ENCODE results near the gene HOXD11.

HOXD11 gene

DNA sequence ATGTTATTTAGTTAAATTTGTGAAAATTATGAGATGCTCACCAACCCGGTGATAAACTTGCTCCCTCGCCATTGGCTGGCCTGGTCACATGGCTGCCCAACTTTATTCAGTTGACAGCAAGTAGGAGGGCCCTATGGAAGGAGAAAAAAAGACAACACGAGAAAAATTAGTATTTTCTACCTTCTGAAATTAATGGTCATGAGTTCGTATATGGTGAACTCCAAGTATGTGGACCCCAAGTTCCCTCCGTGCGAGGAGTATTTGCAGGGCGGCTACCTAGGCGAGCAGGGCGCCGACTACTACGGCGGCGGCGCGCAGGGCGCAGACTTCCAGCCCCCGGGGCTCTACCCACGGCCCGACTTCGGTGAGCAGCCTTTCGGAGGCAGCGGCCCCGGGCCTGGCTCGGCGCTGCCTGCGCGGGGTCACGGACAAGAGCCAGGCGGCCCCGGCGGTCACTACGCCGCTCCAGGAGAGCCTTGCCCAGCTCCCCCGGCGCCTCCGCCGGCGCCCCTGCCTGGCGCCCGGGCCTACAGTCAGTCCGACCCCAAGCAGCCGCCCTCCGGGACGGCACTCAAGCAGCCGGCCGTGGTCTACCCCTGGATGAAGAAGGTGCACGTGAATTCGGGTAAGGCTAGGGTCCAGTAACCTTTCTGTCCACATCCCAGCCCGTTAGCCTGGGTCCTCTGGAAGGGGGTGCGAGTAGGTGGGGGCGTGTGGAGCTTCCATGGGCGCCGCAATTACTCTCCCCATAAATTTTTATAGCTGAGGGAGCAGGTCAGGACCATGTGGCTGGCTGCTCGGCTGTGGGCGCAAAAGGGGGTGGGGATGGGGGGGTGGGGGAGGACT lies 44.6 kb downstream of the HOXD11 start, which contains the start of gene HOXD4:
Gene HOXD4, plus strand, starts transcription at position 109 of the 846 bp plus-strand sequence. Its CDS starts 84 bp downstream, at position 193.
- no peak for DNase-seq

DNA sequence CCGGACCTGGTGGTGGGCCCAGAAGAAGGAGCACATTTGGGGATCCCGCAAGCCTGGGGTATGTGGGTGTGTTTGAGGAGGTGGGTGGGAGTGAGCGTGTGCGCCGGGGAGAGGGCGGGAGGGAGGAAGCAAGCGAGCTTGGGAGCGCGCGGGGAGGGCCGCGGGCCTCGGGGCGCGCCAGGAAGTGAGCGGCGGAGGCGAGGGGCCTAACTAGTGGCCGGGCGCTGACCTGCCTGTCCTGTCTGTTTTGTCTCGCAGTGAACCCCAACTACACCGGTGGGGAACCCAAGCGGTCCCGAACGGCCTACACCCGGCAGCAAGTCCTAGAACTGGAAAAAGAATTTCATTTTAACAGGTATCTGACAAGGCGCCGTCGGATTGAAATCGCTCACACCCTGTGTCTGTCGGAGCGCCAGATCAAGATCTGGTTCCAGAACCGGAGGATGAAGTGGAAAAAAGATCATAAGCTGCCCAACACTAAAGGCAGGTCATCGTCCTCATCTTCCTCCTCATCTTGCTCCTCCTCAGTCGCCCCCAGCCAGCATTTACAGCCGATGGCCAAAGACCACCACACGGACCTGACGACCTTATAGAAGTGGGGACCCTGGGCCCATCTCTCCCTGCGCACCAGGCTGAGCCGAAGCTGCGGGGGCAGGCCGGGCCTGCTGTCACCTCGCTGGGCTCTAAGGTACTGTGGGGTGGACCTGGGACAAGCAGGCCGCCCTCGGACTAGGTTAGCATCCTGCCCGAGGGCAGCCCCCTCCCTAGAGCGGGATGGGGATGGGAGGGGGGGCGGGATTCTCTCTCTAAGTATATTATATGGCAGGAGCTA lies 45.5 kb downstream of the HOXD11 start:
- no peak for DNase-seq

DNA sequence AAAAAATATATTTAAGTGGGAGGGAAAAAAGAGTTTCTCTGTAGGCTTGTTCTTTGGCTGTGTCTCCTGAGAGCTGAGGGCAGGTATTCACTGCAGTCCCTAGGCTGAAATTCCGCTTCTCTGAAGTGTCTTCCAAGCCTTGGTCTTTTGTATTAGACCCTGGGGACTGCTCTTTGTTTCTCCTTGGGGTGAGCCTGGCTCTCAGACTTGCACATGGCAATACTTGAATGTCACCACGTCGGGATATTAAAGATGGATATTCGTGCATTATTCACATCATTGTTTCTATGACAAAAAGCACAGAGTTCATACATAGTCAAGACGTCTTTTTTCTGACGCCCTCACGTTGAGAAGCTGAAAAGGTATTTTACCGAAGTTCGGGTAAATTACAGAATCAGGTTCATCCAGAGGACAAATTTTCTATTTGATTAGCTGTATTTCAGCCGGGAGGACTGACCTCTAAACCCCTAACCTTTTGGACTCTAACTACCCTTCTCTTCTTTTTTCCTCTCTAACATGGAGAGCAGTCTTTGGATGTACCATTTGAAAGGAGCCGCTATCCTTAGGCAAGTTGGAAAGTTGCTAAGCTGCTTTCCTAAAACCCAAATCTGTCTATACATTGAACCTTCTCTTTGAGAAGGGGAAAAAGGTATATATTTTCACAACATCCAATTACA lies 47.6 kb downstream of the HOXD11 start:
- no peak for DNase-seq

DNA sequence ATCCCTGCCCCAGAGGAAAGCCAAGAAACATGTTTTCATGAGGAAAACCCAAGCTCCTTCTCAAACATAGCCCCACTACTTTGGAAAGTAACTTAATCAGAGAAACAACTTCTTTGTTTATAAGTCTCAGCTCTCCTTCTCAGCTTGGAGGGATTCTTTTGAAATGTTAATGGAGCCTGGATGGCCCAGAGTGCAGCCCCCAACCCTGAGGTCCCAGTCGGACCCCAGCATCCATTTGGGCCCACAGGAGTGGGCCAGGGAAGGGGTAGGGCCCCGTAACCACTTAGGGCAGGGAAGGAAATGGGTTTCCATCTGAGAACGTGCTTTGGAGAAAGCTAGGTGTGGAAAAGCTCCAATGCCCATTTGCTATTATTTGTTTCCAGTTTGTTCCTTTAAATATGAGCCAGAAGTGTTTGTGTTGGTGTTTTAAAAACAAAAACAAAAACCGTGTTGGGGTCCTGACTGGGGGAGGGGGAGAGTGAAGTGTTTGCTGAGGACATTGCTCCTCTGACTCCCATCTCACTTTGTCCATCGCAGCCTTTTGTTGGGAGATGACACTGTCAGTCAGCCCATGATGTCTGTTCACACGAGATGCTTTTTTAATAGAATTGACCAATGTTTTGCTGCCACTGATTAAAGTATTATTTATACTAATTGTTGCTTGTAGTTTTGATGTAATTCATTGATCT lies 48.4 kb downstream of the HOXD11 start:
- DNase-seq = no peak

DNA sequence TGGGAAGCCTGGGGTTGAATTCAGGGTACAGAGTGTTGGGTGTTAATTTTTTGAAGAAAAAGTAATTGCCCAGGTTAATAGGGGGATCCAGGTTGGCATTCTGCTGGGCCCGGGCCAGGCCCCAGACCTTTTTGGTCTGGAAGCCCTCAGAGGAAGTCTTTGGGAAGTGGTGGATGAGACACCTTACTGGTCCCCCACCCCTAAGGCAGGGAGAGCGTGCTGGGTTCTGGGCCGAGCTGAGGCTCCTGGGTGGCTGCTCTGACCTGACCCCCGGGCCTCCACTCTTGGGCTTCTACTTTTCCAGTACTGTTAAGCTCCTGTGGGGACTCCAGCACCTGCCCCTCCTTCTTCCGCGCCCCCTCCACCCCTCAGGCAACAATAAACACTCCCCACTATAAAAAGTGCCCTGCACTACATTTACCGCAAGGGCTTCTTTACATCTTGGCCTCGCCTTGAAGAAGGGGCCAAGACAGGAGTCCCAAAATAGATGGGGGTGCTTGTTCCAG lies 49.3 kb downstream of the HOXD11 start:
- DNase-seq = no peak

DNA sequence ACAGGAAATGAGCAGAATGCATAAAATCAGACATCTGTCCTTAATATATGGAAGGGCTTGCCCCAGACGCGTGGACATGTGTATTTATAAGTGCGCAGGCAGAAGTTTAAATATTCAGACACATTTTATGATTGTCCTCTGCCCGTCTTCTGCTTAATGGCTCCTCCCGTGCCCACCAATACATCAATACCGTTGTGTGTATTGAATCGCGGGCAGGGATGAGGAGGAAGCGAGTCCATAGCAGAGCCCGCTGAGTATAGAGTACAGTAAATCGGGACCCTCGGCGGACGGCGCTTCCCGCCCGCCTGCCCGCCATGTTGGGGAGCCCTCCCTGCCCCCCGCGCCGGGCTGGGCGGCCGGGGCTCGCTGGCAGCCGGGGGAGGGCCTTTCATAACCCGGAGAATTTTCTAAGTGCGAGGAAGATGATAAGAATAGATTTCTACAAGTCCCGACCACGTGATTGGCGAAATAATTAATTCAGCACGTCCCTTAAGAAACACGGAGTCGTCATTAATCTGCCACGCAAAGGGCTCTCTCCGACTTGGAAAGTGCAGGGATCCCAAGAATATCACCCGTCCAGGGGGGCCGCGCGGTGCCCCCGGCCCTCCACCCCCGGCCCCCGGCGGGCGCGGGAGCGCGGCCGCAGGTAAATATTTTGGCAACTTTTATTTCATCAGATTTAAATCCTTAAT lies 49.9 kb downstream of the HOXD11 start, which contains the start of gene HOXD3:
Gene HOXD3, plus strand, starts transcription at position 501 of the 692 bp plus-strand sequence. CDS start 11,808 bp downstream, outside the sequence.
- no peak for DNase-seq

DNA sequence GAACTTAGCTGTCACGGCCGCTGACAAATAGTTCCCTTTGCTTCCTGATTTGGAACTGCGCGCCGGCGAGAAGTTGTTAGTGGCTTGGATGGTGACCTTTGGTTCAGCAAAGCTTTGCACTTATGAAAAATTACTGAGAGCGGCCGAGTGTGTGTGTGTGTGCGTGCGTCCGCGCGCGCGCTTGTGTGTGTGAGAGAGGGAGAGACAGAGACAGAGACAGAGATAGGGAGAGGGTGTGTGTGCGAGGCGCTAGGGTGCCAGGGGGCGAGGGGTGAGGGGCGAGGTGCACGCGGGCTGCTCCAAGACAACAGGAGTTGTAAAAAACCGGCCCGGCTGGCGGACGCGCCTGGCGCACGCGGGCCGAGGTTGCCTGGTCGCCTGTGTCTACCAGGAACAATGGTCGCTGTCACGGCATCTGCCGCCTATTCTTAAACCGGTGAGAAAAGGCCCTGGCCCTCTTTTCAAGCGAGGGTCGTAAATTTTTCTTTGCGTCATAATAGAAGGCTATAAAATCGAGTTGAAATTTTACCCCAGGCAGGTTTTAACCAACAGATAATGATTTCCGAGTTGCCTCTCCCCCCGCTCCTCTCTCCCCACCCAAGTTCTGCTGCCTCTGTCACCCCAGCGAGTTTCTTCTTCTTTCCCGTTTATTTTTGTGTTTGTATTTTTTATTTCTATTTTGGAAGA lies 50.6 kb downstream of the HOXD11 start:
- no peak for DNase-seq

DNA sequence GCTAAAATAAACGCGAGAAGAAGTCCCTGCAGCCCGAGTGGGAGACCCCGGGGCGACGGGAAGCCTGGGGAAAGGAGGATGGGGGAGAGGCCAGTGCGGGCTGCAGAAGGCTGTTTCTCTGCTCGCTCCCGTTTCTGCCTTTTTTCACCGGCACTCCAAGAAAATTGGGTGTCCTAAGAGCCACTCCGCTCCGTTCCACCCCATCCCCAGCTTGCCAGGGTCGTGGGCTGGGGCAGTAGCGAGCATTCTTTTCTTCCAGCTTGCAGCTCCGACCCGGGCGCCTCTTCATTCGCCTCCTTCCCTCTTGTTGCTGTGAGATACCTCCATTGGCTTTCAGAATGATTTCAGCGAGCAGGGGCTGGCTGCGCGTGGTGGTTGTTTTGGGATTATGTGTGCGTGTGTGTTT lies 51.1 kb downstream of the HOXD11 start:
- DNase-seq = no peak

DNA sequence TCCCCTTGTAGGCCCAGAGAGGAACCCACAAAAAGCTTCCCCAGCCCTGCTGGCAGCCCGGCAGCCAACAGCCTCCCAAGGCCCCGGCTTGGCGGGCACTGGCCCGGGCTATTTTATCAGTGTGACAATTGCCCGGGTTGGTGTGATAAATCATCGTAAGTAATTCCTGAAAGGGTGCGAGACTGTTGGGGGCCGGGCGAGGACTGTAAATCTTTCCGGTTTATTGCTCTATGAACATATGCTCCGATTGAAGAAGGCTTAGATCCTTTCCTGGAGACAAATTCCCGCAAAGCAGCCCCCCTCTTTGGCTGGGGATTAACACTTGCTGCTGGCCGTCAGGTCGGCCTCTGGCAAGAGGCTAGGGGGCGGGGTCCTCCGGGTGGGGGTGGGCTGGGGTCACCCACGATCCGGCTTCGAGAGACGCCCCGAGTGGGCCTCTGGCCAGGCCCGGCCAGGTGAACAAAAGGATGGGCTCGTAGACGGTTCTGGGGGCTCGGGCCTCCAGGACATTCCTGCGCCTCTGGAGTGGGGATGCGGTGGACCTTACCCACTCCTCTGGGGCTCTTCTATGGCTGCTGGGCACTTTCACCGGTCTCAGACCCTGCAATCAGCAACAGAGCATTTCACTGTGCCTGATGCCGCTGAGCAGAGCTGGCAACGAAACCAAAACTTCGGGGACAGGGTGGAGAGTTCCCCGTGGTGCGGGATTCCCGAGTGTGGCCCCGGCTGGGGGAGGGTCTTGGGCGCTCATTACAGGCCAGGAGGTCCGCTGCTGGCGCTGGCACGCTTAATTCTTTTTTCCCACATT lies 52.0 kb downstream of the HOXD11 start:
- DNase-seq = no peak
